HepG2 (cell line): ENCODE data around the gene HAT1. TPM values are rescaled to one million over a fixed set of nuclear protein-coding genes. Genes with fewer than 3 reads are reported as not detected.

Source experiments
- AGO1 ChIP-seq: fragments of 200-400 bp; formaldehyde crosslinking; IDR thresholded peaks from 2 replicates; pipeline ENCODE4 v1.6.1; 2017; ENCODE audit warnings: mild to moderate bottlenecking, low read depth, low read length, moderate library complexity; ENCODE audit not compliant: poor library complexity, severe bottlenecking
- AHR ChIP-seq: IDR thresholded peaks from 2 replicates; pipeline ENCODE4 v1.6.1; 2018; ENCODE audit warnings: missing genetic modification reagents, missing compliant biosample characterization
- ARHGAP35 ChIP-seq: sonication (generic); formaldehyde crosslinking; IDR thresholded peaks from 2 replicates; pipeline ENCODE4 v1.9.0; 2022; ENCODE audit warnings: mild to moderate bottlenecking, inconsistent platforms, moderate library complexity, missing genetic modification reagents, borderline replicate concordance
- CEBPG ChIP-seq: IDR thresholded peaks from 2 replicates; pipeline ENCODE4 v1.6.1; 2016
- GATAD1 ChIP-seq: IDR thresholded peaks from 2 replicates; pipeline ENCODE4 v1.6.1; 2016; ENCODE audit warnings: missing genetic modification reagents, missing compliant biosample characterization
- HMGXB3 ChIP-seq: sonication (generic); formaldehyde crosslinking; IDR thresholded peaks from 2 replicates; pipeline ENCODE4 v1.4.0; 2020; ENCODE audit warnings: missing genetic modification reagents, borderline replicate concordance
- HOXA7 ChIP-seq: sonication (generic); formaldehyde crosslinking; IDR thresholded peaks from 2 replicates; pipeline ENCODE4 v1.8.1; 2022; ENCODE audit warnings: mild to moderate bottlenecking, missing genetic modification reagents, moderate library complexity
- IKZF4 ChIP-seq: sonication (generic); formaldehyde crosslinking; IDR thresholded peaks from 2 replicates; pipeline ENCODE4 v1.5.1; 2020; ENCODE audit warnings: borderline replicate concordance, mild to moderate bottlenecking, low read depth, missing genetic modification reagents; ENCODE audit errors: not compliant biosample characterization
- MIER2 ChIP-seq: IDR thresholded peaks from 2 replicates; pipeline ENCODE4 v1.6.1; 2016; ENCODE audit warnings: missing biosample characterization, missing genetic modification reagents
- NFYB ChIP-seq: sonication (generic); formaldehyde crosslinking; IDR thresholded peaks from 2 replicates; pipeline ENCODE4 v1.4.0; 2020; ENCODE audit warnings: missing genetic modification reagents
- NPAS2 ChIP-seq: sonication (generic); formaldehyde crosslinking; IDR thresholded peaks from 2 replicates; pipeline ENCODE4 v1.8.0; 2022; ENCODE audit warnings: mild to moderate bottlenecking, missing genetic modification reagents, borderline replicate concordance
- PLSCR1 ChIP-seq: sonication (generic); formaldehyde crosslinking; IDR thresholded peaks from 2 replicates; pipeline ENCODE4 v1.5.0; 2020; ENCODE audit warnings: missing genetic modification reagents, mild to moderate bottlenecking, borderline replicate concordance
- SMAD3 ChIP-seq: sonication (generic); formaldehyde crosslinking; IDR thresholded peaks from 2 replicates; pipeline ENCODE4 v1.4.0; 2020; ENCODE audit warnings: missing genetic modification reagents
- SNAPC2 ChIP-seq: sonication (generic); formaldehyde crosslinking; IDR thresholded peaks from 2 replicates; pipeline ENCODE4 v1.8.1; 2022; ENCODE audit warnings: mild to moderate bottlenecking, missing genetic modification reagents
- SP2 ChIP-seq: sonication (generic); formaldehyde crosslinking; IDR thresholded peaks from 2 replicates; pipeline ENCODE4 v1.5.1; 2020; ENCODE audit warnings: mild to moderate bottlenecking, missing genetic modification reagents
- STAT6 ChIP-seq: sonication (generic); formaldehyde crosslinking; IDR thresholded peaks from 2 replicates; pipeline ENCODE4 v1.4.0; 2020; ENCODE audit warnings: missing genetic modification reagents, mild to moderate bottlenecking, borderline replicate concordance
- ZBTB20 ChIP-seq: sonication (generic); formaldehyde crosslinking; IDR thresholded peaks from 2 replicates; pipeline ENCODE4 v1.8.1; 2023; ENCODE audit warnings: missing genetic modification reagents, low read depth, mild to moderate bottlenecking, borderline replicate concordance
- ZNF121 ChIP-seq: sonication (generic); formaldehyde crosslinking; IDR thresholded peaks from 2 replicates; pipeline ENCODE4 v1.5.0; 2020; ENCODE audit warnings: mild to moderate bottlenecking, missing genetic modification reagents
- ZNF256 ChIP-seq: sonication (generic); formaldehyde crosslinking; conservative IDR thresholded peaks from 2 replicates; pipeline ENCODE4 v1.4.0; 2020; ENCODE audit warnings: missing genetic modification reagents
- ZNF556 ChIP-seq: sonication (generic); formaldehyde crosslinking; IDR thresholded peaks from 2 replicates; pipeline ENCODE4 v1.4.0; 2020; ENCODE audit warnings: mild to moderate bottlenecking, missing genetic modification reagents, borderline replicate concordance
- ZNF674 ChIP-seq: sonication (generic); formaldehyde crosslinking; IDR thresholded peaks from 2 replicates; pipeline ENCODE4 v1.5.0; 2020; ENCODE audit warnings: low read depth, mild to moderate bottlenecking, missing genetic modification reagents
- ZNF782 ChIP-seq: sonication (generic); formaldehyde crosslinking; IDR thresholded peaks from 2 replicates; pipeline ENCODE4 v1.4.0; 2020; ENCODE audit warnings: missing genetic modification reagents, mild to moderate bottlenecking, borderline replicate concordance
- polyA plus RNA-seq, 8 experiments: library from polyadenylated mRNA; depleted of rRNA in 3 of 8; stranded (reverse) in 7 of 8; unstranded in 1 of 8; fragments of >200 nt; fragmentation: Illumina TruSeq in 4 of 8; extraction: Trizol in 4 of 8; gene quantifications; 2 replicates each; pipeline versions ENCODE4 v1.2.1 to v1.2.3, GENCODE V29; 2011 to 2016; ENCODE audit warnings: low read depth in 4 of 8, missing spikeins in 1 of 8, mixed read lengths in 1 of 8; ENCODE audit not compliant: insufficient read depth in 1 of 8
- total RNA-seq, 5 experiments: library from RNA; depleted of rRNA; stranded (reverse); fragments of >200 nt; fragmentation: Illumina TruSeq; extraction: Trizol; gene quantifications; 2 replicates each; pipeline ENCODE4 v1.2.3, GENCODE V29; 2016; ENCODE audit warnings: low read depth in 1 of 5

The HAT1 gene
- total and polyA plus RNA-seq, 2 of the 13 experiments (the other 11 are each of a cell fraction or from before 2014, with no cell fraction given) = 45.4 to 119 TPM

GRCh38 chr2:171922230-171923022 is at the start of gene HAT1 (continued):
- peak; percentile 88 for TF ChIP-seq ZNF121
- TF ChIP-seq ARHGAP35 (CRISPR knock-in tag) = peak; percentile 46; the same call in 1 of the 2 replicates
- 0 out of 2 replicates have a peak, but pooled peaks have one; percentile 29 for TF ChIP-seq ZNF556
- TF ChIP-seq CEBPG = peak; percentile 50; the same call in 1 of the 2 replicates
- TF ChIP-seq NPAS2 (CRISPR knock-in tag) = no peak
- TF ChIP-seq ZNF674 (CRISPR knock-in tag) = no peak
- TF ChIP-seq PLSCR1 (CRISPR knock-in tag) = 0 out of 2 replicates have a peak, but pooled peaks have one; percentile 88
- no peak for TF ChIP-seq AGO1
- peak; percentile 77 for TF ChIP-seq IKZF4 (CRISPR knock-in tag)
- peak; percentile 82 for TF ChIP-seq SP2
- TF ChIP-seq MIER2 (CRISPR knock-in tag) = no peak
- no peak for TF ChIP-seq HOXA7 (CRISPR knock-in tag)
- peak; percentile 44; the same call in 1 of the 2 replicates for TF ChIP-seq HMGXB3 (CRISPR knock-in tag)
- TF ChIP-seq ZNF782 (CRISPR knock-in tag) = 0 out of 2 replicates have a peak, but pooled peaks have one; percentile 10
- peak; percentile 74; the same call in 1 of the 2 replicates for TF ChIP-seq STAT6 (CRISPR knock-in tag)
- no peak; the same call in 1 of the 2 replicates for TF ChIP-seq SMAD3 (CRISPR knock-in tag)
- peak; percentile 71; the same call in 1 of the 2 replicates for TF ChIP-seq AHR
- peak; percentile 90 for TF ChIP-seq GATAD1 (CRISPR knock-in tag)
- no peak for TF ChIP-seq SNAPC2 (CRISPR knock-in tag)
- peak; percentile 36 for TF ChIP-seq ZBTB20 (CRISPR knock-in tag)
- peak; percentile 78 for TF ChIP-seq NFYB (CRISPR knock-in tag)
- peak; percentile 49; the same call in 1 of the 2 replicates for TF ChIP-seq ZNF256 (CRISPR knock-in tag)
